Prostate gland (tissue), 2 donors: ENCODE data around the gene EFCAB14. TPM values are rescaled to one million over a fixed set of nuclear protein-coding genes. Genes with fewer than 3 reads are reported as not detected.

ENCODE experiments used
- DNase-seq: peaks from one replicate; pipeline ENCODE4 v3.0.0-alpha.2; 2019; ENCODE audit warnings: low spot score
- H3K27ac ChIP-seq, 2 donors: fragments of 200-600 bp; sonication (generic); 2 replicates each; pipeline ENCODE4 v1.5.1; 2017 to 2019
- H3K27me3 ChIP-seq: fragments of 200-600 bp; sonication (generic); replicated peaks from 2 replicates; pipeline ENCODE4 v1.5.1; 2019; ENCODE audit not compliant: insufficient read depth
- H3K36me3 ChIP-seq, 2 donors: fragments of 200-600 bp; sonication (generic); 1 replicate in 1 of 2; 2 replicates in 1 of 2; pipeline versions ENCODE4 v1.5.1 to v1.8.1; 2017 to 2019
- H3K4me1 ChIP-seq: fragments of 200-600 bp; sonication (generic); replicated peaks from 2 replicates; pipeline ENCODE4 v1.5.1; 2019
- H3K4me3 ChIP-seq, 2 donors: fragments of 200-600 bp; sonication (generic); 2 replicates each; pipeline ENCODE4 v1.5.1; 2017 to 2019
- H3K9me3 ChIP-seq: fragments of 200-600 bp; sonication (generic); 2 replicates; pipeline ENCODE4 v1.5.1; 2017
- POLR2A ChIP-seq: fragments of 450-650 bp; IDR thresholded peaks from one replicate; pipeline ENCODE4 v1.6.1; 2016; ENCODE audit warnings: antibody characterized with exemption, mild to moderate bottlenecking
- POLR2AphosphoS5 ChIP-seq: sonication (generic); formaldehyde crosslinking; IDR thresholded peaks from one replicate; pipeline ENCODE4 v1.6.1; 2017; ENCODE audit warnings: antibody characterized with exemption
- WGBS: methylation state at CpG from one replicate; pipeline ENCODE4 v1.1.5; 2018; 5-methylcytosine and 5-hydroxymethylcytosine counted together
- intact Hi-C: fragments of 100-400 bp; cut with DNase I; formaldehyde crosslinking; loops from one replicate; pipeline ENCODE4 v1.14.2; 2022
- total RNA-seq, 2 donors: library from RNA; depleted of rRNA; stranded (reverse); fragments of >200 nt; gene quantifications; one replicate each; pipeline ENCODE4 v1.1.0, GENCODE V29; 2016
- TF ChIP-seq, protein P1 (sequence below), 4 experiments: fragments of 200-600 bp in 2 of 4; fragments of 450-650 bp in 2 of 4; sonication (generic) in 2 of 4; IDR thresholded peaks; 1 replicate in 3 of 4; 2 replicates in 1 of 4; pipeline ENCODE4 v1.5.1; 2016 to 2019; ENCODE audit warnings: antibody characterized with exemption in 4 of 4, mild to moderate bottlenecking in 2 of 4, moderate library complexity in 2 of 4

Gene EFCAB14
- total RNA-seq, 2 donors from 2014 or later: 99.9 to 116 TPM

DNA sequence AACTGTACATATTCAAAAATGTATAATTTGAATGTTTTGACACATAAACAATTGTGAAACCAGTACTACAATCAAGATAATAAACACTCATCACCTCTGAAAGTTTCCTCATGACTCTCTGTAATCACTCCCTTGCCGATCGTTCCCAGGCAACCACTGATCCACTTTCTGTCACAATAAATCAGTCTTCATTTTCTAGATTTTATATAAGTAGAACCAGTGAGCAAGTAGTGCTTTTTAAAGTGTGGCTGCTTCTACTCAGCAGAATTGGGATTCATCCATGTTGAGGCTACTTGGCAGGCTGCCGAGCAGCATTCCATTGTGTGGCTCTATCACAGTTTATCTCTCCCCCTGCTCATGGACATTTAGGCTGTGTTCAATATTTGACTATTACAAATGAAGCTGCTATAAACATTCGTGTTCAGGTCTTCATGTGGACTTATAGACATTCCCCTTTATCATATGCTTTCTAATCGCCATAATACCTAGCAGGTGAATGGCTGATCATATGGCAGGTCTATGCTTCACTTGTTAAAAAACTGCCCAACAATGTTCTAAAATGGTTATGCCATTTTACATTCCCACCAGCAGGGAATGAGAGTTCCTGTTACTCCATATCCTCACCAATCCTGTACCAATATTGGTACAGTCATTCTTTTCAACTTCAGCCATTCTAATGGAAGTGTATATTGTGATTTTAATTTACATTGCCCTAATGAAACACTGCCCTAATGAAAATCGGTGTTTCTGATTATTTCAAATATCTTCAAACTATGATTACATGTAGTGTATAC is 26.7 kb downstream of the EFCAB14 start:
- no peak overlapping the region for H3K27ac ChIP-seq
- TF ChIP-seq POLR2AphosphoS5 (no peak), POLR2A (no peak)
- TF ChIP-seq, protein P1, sequence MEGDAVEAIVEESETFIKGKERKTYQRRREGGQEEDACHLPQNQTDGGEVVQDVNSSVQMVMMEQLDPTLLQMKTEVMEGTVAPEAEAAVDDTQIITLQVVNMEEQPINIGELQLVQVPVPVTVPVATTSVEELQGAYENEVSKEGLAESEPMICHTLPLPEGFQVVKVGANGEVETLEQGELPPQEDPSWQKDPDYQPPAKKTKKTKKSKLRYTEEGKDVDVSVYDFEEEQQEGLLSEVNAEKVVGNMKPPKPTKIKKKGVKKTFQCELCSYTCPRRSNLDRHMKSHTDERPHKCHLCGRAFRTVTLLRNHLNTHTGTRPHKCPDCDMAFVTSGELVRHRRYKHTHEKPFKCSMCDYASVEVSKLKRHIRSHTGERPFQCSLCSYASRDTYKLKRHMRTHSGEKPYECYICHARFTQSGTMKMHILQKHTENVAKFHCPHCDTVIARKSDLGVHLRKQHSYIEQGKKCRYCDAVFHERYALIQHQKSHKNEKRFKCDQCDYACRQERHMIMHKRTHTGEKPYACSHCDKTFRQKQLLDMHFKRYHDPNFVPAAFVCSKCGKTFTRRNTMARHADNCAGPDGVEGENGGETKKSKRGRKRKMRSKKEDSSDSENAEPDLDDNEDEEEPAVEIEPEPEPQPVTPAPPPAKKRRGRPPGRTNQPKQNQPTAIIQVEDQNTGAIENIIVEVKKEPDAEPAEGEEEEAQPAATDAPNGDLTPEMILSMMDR (IDR thresholded peaks at IDR 0.05): no peak
- DNase-seq: no peak
- no peaks in the 10 kb centered on the region for H3K9me3 ChIP-seq
- intact Hi-C loops: loop anchor here (5.0 kb wide), 1 partner anchor 80 kb away; no protein-coding TSS in a partner anchor
- no peak overlapping the region for H3K4me3 ChIP-seq
- H3K4me1 ChIP-seq: peaks cover 13% of the 10 kb centered on the region
- 56% methylated on average over 6 of the region's 6 CpGs for WGBS
- H3K36me3 ChIP-seq: no peaks in the 10 kb centered on the region
- H3K27me3 ChIP-seq: no peaks in the 10 kb centered on the region

DNA sequence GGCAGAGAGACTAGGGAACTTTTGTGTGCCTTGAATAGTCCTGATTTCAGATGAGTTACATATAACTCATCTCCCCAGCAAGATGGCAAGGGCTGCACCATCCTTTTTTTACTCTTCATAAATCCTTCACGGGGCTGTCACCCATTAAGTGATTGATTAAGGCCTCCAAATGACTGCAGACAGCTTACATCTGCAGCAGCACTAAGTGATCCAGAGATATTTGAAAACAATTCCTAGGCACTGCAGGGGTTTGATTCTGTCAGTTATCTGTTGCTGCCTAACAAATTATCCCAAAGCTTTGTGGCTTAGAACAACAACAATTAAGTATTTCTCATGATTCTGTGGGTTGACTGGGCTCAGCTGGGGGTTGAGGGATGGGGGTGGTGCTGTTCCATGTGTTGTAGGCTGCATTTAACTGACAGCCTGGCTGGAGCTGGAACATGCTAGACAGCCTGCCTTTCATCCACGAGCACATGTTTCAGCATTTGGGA is 27.9 kb downstream of the EFCAB14 start:
- Histone ChIP-seq H3K27me3 (no peaks in the 10 kb centered on the region), H3K4me1 (peaks cover 20% of the 10 kb centered on the region), H3K36me3 (no peaks in the 10 kb centered on the region), H3K4me3 (no peak overlapping the region), H3K9me3 (no peaks in the 10 kb centered on the region), H3K27ac (no peak overlapping the region)
- DNase-seq: no peak
- 87% methylated on average over 2 of the region's 2 CpGs for WGBS
- intact Hi-C loops: loop anchor here (5.0 kb wide), 1 partner anchor 79 kb away; no protein-coding TSS in a partner anchor
- no peak for TF ChIP-seq POLR2A
- TF ChIP-seq, protein P1 (IDR thresholded peaks at IDR 0.05): no peak
- TF ChIP-seq POLR2AphosphoS5: no peak

DNA sequence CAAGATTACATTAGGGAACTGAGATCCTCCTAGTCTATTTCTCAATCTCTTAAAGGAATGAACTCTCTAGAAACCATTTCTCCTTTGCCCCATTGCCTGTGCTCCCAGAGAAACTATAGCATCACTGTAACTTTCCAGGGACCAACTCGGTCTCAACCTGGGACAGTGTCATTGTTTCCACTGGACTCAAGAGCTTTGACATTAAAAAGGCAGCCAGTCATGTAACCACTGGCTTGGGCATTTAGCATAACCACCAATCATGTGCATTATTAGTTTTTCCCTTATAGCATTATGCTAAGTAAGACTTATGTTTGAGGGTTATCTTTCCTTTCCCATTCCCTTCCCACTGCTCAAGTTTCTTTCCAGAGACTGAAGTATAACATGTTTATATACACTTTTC is 29.0 kb downstream of the EFCAB14 start:
- no peak overlapping the region for H3K27ac ChIP-seq
- DNase-seq: no peak
- peaks cover 20% of the 10 kb centered on the region for H3K4me1 ChIP-seq
- TF ChIP-seq POLR2A: no peak
- H3K27me3 ChIP-seq: no peaks in the 10 kb centered on the region
- intact Hi-C loops: loop anchor here (5.0 kb wide), 1 partner anchor 78 kb away; no protein-coding TSS in a partner anchor
- no peaks in the 10 kb centered on the region for H3K36me3 ChIP-seq
- H3K9me3 ChIP-seq: no peaks in the 10 kb centered on the region
- no peak overlapping the region for H3K4me3 ChIP-seq
- 80% methylated on average over 1 of the region's 1 CpG for WGBS

DNA sequence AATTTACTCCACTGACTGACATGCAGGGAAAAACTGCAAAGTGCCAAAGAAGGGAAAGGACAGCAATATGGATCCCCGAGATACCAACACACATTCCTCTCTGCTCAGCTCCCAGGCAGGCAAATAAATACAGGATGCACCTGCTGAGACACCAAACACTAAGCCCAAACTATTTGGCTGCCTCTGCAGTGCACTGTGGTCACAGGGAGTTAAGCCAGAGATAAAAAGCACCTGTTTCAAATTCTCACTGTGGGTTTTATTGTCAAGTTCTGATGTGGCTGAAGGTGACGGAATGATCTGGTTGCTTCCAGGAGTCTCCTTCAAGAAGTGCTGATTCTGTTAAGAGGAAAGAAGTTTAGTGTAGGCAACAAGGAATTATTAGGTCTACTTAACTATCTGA is 29.6 kb downstream of the EFCAB14 start:
- H3K36me3 ChIP-seq: no peaks in the 10 kb centered on the region
- TF ChIP-seq, protein P1 (IDR thresholded peaks at IDR 0.05): no peak
- no peak for TF ChIP-seq POLR2AphosphoS5
- TF ChIP-seq POLR2A: no peak
- peaks cover 20% of the 10 kb centered on the region for H3K4me1 ChIP-seq
- intact Hi-C loops: no loop called here
- H3K4me3 ChIP-seq: no peak overlapping the region
- DNase-seq: no peak
- H3K9me3 ChIP-seq: no peaks in the 10 kb centered on the region
- no peaks in the 10 kb centered on the region for H3K27me3 ChIP-seq
- 79% methylated on average over 2 of the region's 2 CpGs for WGBS
- no peak overlapping the region for H3K27ac ChIP-seq

DNA sequence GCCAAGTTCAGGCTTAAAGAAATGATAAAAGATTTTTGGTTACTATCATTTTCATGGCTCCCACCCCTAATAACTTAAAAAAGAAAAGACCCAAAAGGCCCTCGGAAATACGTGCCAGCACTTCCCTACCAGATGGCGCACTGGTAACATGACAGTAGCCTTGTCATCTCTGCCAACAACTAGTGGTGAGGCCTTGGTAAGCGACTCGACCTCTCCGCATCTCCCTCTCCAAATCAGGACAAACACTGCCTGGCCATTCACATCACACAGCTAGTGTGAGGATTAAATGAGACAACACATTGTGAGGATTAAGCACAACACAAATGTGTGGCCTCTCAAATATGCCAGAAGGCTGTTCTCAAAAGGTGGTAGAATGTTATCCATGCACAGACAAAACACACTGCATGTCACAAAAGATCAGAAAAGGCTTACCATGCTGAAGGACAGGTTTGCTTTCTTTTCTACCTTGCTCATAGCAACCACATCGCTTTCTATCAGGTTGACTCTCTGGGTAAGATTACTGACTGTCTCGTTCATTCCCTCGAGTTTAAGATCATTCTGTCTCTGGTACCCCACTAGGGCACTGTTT is 30.9 kb downstream of the EFCAB14 start:
- no peaks in the 10 kb centered on the region for H3K9me3 ChIP-seq
- no peaks in the 10 kb centered on the region for H3K36me3 ChIP-seq
- 68% methylated on average over 9 of the region's 9 CpGs for WGBS
- H3K27me3 ChIP-seq: no peaks in the 10 kb centered on the region
- no peak for DNase-seq
- intact Hi-C loops: no loop called here
- TF ChIP-seq, protein P1 (IDR thresholded peaks at IDR 0.05): no peak
- TF ChIP-seq POLR2A (no peak), POLR2AphosphoS5 (no peak)
- peaks cover 15% of the 10 kb centered on the region for H3K4me1 ChIP-seq
- H3K4me3 ChIP-seq: no peak overlapping the region
- H3K27ac ChIP-seq: no peak overlapping the region
